ENCODE measurements around the gene WNT9A. TPM values are rescaled to one million over a fixed set of nuclear protein-coding genes. Genes with fewer than 3 reads are reported as not detected.

The WNT9A gene
- total RNA-seq, 1 donor from 2014 or later, result 10.3 TPM

- TF ChIP-seq CTCF (IDR thresholded peaks at IDR 0.05; ENCODE audit: insufficient read depth, low read length, poor library complexity, severe bottlenecking), result no peak
- Histone ChIP-seq H3K27me3 (ENCODE audit: control insufficient read depth, insufficient read depth, low read length) (no peaks in the 10 kb centered on the region), H3K4me3 (ENCODE audit: low read depth, low read length) (no peak overlapping the region), H3K36me3 (ENCODE audit: control insufficient read depth, insufficient read depth, low read length) (no peaks in the 10 kb centered on the region)
- DNase-seq (ENCODE audit: low read depth), result no peak
Measured at GRCh38 chr1:227926896-227927885, 20.5 kb downstream of the WNT9A start.

DNA sequence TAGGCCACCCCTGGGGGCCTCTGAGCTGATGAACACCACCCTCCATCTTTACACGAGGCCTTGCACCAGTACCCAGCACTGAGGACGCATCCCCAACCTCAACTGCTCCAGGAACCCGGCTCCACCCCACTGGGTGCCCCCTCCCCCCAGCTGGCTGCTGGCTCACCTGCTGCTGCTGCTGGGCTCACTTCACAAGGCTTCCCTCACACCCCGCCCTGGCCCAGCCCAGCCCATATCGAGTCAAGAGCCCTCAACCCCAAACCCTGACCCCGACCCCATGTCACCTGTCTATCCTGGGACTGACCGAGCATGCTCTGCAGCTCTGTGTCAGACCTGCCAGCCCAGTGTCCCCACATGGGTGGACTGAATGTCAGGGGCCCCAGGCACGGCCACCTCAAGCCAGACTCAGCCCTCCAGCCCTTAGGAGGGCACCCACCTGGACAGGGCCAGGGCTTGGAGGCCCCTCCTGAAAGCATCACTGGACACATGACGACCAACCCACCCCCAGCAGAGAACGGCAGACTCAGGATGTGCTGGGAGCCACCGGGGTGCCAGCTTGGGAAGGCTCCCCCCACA lies 21.4 kb downstream of the WNT9A start:
- no peak for DNase-seq (ENCODE audit: low read depth)
- TF ChIP-seq CTCF (IDR thresholded peaks at IDR 0.05; ENCODE audit: insufficient read depth, low read length, poor library complexity, severe bottlenecking), result no peak

GRCh38 chr1:227925582-227926198 lies 22.0 kb downstream of the WNT9A start:
- H3K4me3 ChIP-seq (ENCODE audit: low read depth, low read length), result no peak overlapping the region
- H3K27me3 ChIP-seq (ENCODE audit: control insufficient read depth, insufficient read depth, low read length), result no peaks in the 10 kb centered on the region
- no peak for TF ChIP-seq CTCF (IDR thresholded peaks at IDR 0.05; ENCODE audit: insufficient read depth, low read length, poor library complexity, severe bottlenecking)
- no peak for DNase-seq (ENCODE audit: low read depth)
- no peaks in the 10 kb centered on the region for H3K36me3 ChIP-seq (ENCODE audit: control insufficient read depth, insufficient read depth, low read length)

More for the DNA sequence above, 21.4 kb downstream of the WNT9A start:
- Histone ChIP-seq H3K36me3 (ENCODE audit: control insufficient read depth, insufficient read depth, low read length) (no peaks in the 10 kb centered on the region), H3K4me3 (ENCODE audit: low read depth, low read length) (no peak overlapping the region), H3K27me3 (ENCODE audit: control insufficient read depth, insufficient read depth, low read length) (no peaks in the 10 kb centered on the region)

DNA sequence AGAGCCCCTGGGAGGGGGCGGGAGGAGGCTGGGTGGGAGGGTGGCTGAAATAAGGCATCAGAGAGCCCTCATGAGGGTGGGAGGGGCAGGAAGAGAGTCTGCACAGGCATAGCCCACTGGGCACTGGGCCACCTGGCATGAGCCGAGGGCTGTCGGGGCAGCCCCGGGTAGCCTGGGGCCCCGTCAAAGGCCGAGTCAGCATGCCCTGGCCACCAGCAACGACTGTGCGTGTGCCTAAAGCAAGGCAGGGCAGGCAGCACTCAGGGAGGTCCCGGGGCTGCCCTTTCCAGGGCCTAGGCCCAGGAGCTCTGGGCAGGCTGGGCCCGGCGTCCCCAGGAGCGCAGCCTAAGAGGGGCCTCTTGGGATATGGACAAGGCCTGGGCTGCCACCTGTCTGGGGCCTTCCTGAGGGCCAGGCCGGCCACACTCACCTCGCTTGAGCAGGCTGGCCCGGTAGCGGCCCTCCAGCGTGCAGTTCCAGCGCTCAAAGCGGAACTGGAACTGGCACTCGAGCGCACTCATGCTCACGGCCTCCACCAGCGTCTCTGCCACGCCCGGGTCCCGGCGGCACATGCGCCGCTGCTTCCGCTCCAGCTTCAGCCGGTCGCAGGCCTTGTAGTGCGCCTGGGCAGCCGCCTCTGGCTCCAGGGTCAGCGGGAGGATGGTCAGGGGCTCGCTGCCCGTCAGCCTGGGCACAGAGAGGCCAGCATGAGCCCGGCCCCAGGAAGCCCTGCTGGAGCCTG lies 22.7 kb downstream of the WNT9A start:
- Histone ChIP-seq H3K4me3 (ENCODE audit: low read depth, low read length) (no peak overlapping the region), H3K27me3 (ENCODE audit: control insufficient read depth, insufficient read depth, low read length) (no peaks in the 10 kb centered on the region), H3K36me3 (ENCODE audit: control insufficient read depth, insufficient read depth, low read length) (no peaks in the 10 kb centered on the region)
- TF ChIP-seq CTCF (IDR thresholded peaks at IDR 0.05; ENCODE audit: insufficient read depth, low read length, poor library complexity, severe bottlenecking), result no peak
- DNase-seq (ENCODE audit: low read depth), result no peak

GRCh38 chr1:227924168-227924832 lies 23.4 kb downstream of the WNT9A start:
- DNase-seq (ENCODE audit: low read depth), result no peak
- Histone ChIP-seq H3K36me3 (ENCODE audit: control insufficient read depth, insufficient read depth, low read length) (no peaks in the 10 kb centered on the region), H3K4me3 (ENCODE audit: low read depth, low read length) (no peak overlapping the region), H3K27me3 (ENCODE audit: control insufficient read depth, insufficient read depth, low read length) (no peaks in the 10 kb centered on the region)
- no peak for TF ChIP-seq CTCF (IDR thresholded peaks at IDR 0.05; ENCODE audit: insufficient read depth, low read length, poor library complexity, severe bottlenecking)

Data from kidney epithelial cell (primary cell).